ENCODE results near the gene DNAH2. TPM values are rescaled to one million over a fixed set of nuclear protein-coding genes. Genes with fewer than 3 reads are reported as not detected.
A peak's percentile ranks its signal among the peaks of the same experiment; 100 is the strongest.

Gene DNAH2
- total and polyA plus RNA-seq, 2 of the 13 experiments (the other 11 are each of a cell fraction or from before 2014, with no cell fraction given) = not detected

DNA sequence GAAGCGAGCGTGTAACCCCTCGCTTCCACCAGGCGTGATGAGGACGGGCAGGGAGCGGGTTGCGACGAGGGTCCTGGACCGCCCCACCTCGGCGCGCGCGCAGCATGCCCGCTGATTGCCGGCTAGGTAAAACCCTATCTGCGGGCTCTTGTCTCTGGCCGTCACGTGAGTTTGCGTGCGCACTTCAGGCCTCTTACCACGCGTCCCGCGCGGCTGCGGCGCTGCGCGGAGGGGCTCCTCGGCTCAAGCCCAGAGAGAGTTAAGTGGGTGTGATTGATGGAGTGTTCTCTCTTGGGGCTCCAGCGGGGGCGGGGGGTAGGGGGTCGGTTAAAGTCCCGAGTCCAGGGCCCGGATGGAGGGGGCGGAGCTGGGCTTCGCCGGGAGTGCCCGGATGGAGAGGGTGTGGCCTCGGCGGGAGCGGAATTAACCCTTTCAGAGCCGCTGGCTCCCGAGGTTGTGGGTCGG is 124.4 kb downstream of the DNAH2 start (continued):
- TF ChIP-seq ETV6 (CRISPR knock-in tag; conservative IDR thresholded peaks at IDR 0.05) (no peak), SPEN (CRISPR knock-in tag; IDR thresholded peaks at IDR 0.05; ENCODE audit: low read depth) (peak; percentile 3), REL (CRISPR knock-in tag; conservative IDR thresholded peaks at IDR 0.05) (no peak; the same call in 1 of the 2 replicates), SETDB1 (CRISPR knock-in tag; IDR thresholded peaks at IDR 0.05; ENCODE audit: borderline replicate concordance) (no peak), HOXA3 (CRISPR knock-in tag; IDR thresholded peaks at IDR 0.05) (no peak), TCF7L2 (IDR thresholded peaks at IDR 0.05; ENCODE audit: low read depth, low read length) (no peak), ZNF792 (CRISPR knock-in tag; IDR thresholded peaks at IDR 0.05) (no peak), HNRNPH1 (optimal IDR thresholded peaks at IDR 0.05; ENCODE audit: low read depth, low read length) (no peak), RNF2 (conservative IDR thresholded peaks at IDR 0.05; ENCODE audit: low read depth) (no peak), ZBTB8A (CRISPR knock-in tag; IDR thresholded peaks at IDR 0.05; ENCODE audit: borderline replicate concordance, low read depth) (no peak), PAX8 (CRISPR knock-in tag; IDR thresholded peaks at IDR 0.05; ENCODE audit: borderline replicate concordance) (no peak), ZNF709 (CRISPR knock-in tag; IDR thresholded peaks at IDR 0.05) (no peak), ZNF549 (CRISPR knock-in tag; IDR thresholded peaks at IDR 0.05) (no peak), ZNF607 (CRISPR knock-in tag; IDR thresholded peaks at IDR 0.05; ENCODE audit: borderline replicate concordance) (no peak; the same call in 1 of the 2 replicates), TRIM24 (CRISPR knock-in tag; IDR thresholded peaks at IDR 0.05) (no peak), ZNF605 (CRISPR knock-in tag; IDR thresholded peaks at IDR 0.05) (no peak), ZNF569 (CRISPR knock-in tag; IDR thresholded peaks at IDR 0.05; ENCODE audit: borderline replicate concordance) (no peak), ZC3H13 (CRISPR knock-in tag; IDR thresholded peaks at IDR 0.05) (no peak), SIX4 (CRISPR knock-in tag; IDR thresholded peaks at IDR 0.05) (no peak), ZNF331 (CRISPR knock-in tag; IDR thresholded peaks at IDR 0.05) (no peak)
- TF ChIP-seq, protein P1, sequence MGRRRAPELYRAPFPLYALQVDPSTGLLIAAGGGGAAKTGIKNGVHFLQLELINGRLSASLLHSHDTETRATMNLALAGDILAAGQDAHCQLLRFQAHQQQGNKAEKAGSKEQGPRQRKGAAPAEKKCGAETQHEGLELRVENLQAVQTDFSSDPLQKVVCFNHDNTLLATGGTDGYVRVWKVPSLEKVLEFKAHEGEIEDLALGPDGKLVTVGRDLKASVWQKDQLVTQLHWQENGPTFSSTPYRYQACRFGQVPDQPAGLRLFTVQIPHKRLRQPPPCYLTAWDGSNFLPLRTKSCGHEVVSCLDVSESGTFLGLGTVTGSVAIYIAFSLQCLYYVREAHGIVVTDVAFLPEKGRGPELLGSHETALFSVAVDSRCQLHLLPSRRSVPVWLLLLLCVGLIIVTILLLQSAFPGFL (CRISPR knock-in tag; IDR thresholded peaks at IDR 0.05) = no peak
- TF ChIP-seq, protein P2, sequence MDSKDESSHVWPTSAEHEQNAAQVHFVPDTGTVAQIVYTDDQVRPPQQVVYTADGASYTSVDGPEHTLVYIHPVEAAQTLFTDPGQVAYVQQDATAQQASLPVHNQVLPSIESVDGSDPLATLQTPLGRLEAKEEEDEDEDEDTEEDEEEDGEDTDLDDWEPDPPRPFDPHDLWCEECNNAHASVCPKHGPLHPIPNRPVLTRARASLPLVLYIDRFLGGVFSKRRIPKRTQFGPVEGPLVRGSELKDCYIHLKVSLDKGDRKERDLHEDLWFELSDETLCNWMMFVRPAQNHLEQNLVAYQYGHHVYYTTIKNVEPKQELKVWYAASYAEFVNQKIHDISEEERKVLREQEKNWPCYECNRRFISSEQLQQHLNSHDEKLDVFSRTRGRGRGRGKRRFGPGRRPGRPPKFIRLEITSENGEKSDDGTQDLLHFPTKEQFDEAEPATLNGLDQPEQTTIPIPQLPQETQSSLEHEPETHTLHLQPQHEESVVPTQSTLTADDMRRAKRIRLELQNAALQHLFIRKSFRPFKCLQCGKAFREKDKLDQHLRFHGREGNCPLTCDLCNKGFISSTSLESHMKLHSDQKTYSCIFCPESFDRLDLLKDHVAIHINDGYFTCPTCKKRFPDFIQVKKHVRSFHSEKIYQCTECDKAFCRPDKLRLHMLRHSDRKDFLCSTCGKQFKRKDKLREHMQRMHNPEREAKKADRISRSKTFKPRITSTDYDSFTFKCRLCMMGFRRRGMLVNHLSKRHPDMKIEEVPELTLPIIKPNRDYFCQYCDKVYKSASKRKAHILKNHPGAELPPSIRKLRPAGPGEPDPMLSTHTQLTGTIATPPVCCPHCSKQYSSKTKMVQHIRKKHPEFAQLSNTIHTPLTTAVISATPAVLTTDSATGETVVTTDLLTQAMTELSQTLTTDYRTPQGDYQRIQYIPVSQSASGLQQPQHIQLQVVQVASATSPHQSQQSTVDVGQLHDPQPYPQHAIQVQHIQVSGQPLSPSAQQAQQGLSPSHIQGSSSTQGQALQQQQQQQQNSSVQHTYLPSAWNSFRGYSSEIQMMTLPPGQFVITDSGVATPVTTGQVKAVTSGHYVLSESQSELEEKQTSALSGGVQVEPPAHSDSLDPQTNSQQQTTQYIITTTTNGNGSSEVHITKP (CRISPR knock-in tag; IDR thresholded peaks at IDR 0.05; ENCODE audit: low read depth) = no peak
- TF ChIP-seq, protein P3, sequence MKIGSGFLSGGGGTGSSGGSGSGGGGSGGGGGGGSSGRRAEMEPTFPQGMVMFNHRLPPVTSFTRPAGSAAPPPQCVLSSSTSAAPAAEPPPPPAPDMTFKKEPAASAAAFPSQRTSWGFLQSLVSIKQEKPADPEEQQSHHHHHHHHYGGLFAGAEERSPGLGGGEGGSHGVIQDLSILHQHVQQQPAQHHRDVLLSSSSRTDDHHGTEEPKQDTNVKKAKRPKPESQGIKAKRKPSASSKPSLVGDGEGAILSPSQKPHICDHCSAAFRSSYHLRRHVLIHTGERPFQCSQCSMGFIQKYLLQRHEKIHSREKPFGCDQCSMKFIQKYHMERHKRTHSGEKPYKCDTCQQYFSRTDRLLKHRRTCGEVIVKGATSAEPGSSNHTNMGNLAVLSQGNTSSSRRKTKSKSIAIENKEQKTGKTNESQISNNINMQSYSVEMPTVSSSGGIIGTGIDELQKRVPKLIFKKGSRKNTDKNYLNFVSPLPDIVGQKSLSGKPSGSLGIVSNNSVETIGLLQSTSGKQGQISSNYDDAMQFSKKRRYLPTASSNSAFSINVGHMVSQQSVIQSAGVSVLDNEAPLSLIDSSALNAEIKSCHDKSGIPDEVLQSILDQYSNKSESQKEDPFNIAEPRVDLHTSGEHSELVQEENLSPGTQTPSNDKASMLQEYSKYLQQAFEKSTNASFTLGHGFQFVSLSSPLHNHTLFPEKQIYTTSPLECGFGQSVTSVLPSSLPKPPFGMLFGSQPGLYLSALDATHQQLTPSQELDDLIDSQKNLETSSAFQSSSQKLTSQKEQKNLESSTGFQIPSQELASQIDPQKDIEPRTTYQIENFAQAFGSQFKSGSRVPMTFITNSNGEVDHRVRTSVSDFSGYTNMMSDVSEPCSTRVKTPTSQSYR (CRISPR knock-in tag; IDR thresholded peaks at IDR 0.05; ENCODE audit: borderline replicate concordance) = no peak; the same call in 1 of the 2 replicates
